Ascending aorta (tissue), 2 donors: ENCODE data around the gene PIP5K1C. TPM values are rescaled to one million over a fixed set of nuclear protein-coding genes. Genes with fewer than 3 reads are reported as not detected.

Experiments used
- DNase-seq, 2 donors: peaks; one replicate each; pipeline ENCODE4 v3.0.0-alpha.2; 2019; ENCODE audit warnings: low spot score in 2 of 2
- H3K27ac ChIP-seq, 2 donors: fragments of 200-600 bp; sonication (generic); one replicate each; pipeline ENCODE4 v1.5.1; 2016 to 2017; ENCODE audit warnings: mild to moderate bottlenecking in 1 of 2
- H3K27me3 ChIP-seq: fragments of 200-600 bp; sonication (generic); one replicate; pipeline ENCODE4 v1.5.1; 2017
- H3K36me3 ChIP-seq, 2 donors: fragments of 200-600 bp; sonication (generic); one replicate each; pipeline ENCODE4 v1.5.1; 2016
- H3K4me1 ChIP-seq, 2 donors: fragments of 200-600 bp; sonication (generic); one replicate each; pipeline ENCODE4 v1.5.1; 2016 to 2017; ENCODE audit warnings: mild to moderate bottlenecking in 1 of 2
- H3K4me3 ChIP-seq, 2 donors: fragments of 200-600 bp; sonication (generic); one replicate each; pipeline ENCODE4 v1.5.1; 2016 to 2017; ENCODE audit warnings: mild to moderate bottlenecking in 1 of 2
- H3K9me3 ChIP-seq, 2 donors: fragments of 200-600 bp; sonication (generic); one replicate each; pipeline ENCODE4 v1.5.1; 2016
- CTCF ChIP-seq, 3 experiments: fragments of 200-600 bp in 2 of 3; fragments of 450-650 bp in 1 of 3; sonication (generic) in 2 of 3; IDR thresholded peaks; one replicate each; pipeline ENCODE4 v1.5.1; 2016 to 2019; ENCODE audit warnings: antibody characterized with exemption in 3 of 3, mild to moderate bottlenecking in 1 of 3, moderate library complexity in 1 of 3
- intact Hi-C: fragments of 100-400 bp; cut with DNase I; formaldehyde crosslinking; loops from one replicate; pipeline ENCODE4 v1.15.1; 2023
- total RNA-seq: library from RNA; depleted of rRNA; stranded (reverse); fragments of >200 nt; gene quantifications from one replicate; pipeline ENCODE4 v1.1.0, GENCODE V29; 2016

The PIP5K1C gene
- total RNA-seq, 1 donor from 2014 or later, result 87.3 TPM

- no peaks in the 10 kb centered on the region for H3K27me3 ChIP-seq
- H3K9me3 ChIP-seq, result no peaks in the 10 kb centered on the region
- intact Hi-C loops, result no loop called here
- DNase-seq, result no peak
- peaks cover 0 to 8% of the 10 kb centered on the region in 2 donors for H3K4me1 ChIP-seq
- H3K36me3 ChIP-seq, result peaks cover 36 to 44% of the 10 kb centered on the region in 2 donors
- H3K27ac ChIP-seq, result no peak overlapping the region
- no peak for TF ChIP-seq CTCF (IDR thresholded peaks at IDR 0.05)
- H3K4me3 ChIP-seq, result no peak overlapping the region
Measured at GRCh38 chr19:3615524-3616135, 84.6 kb downstream of the PIP5K1C start.

- Histone ChIP-seq H3K36me3 (peaks cover 33 to 40% of the 10 kb centered on the region in 2 donors), H3K27me3 (no peaks in the 10 kb centered on the region), H3K4me3 (no peak overlapping the region), H3K4me1 (peaks cover under 1 to 15% of the 10 kb centered on the region in 2 donors), H3K9me3 (no peaks in the 10 kb centered on the region), H3K27ac (no peak overlapping the region)
- intact Hi-C loops, result no loop called here
- DNase-seq, result no peak
- TF ChIP-seq CTCF (IDR thresholded peaks at IDR 0.05), result no peak
Measured at GRCh38 chr19:3614858-3615505, 85.3 kb downstream of the PIP5K1C start.

GRCh38 chr19:3613818-3614661 is 86.2 kb downstream of the PIP5K1C start:
- Histone ChIP-seq H3K4me3 (no peak overlapping the region), H3K27me3 (no peaks in the 10 kb centered on the region), H3K9me3 (no peaks in the 10 kb centered on the region), H3K27ac (no peak overlapping the region), H3K36me3 (peaks cover 27 to 35% of the 10 kb centered on the region in 2 donors), H3K4me1 (peaks cover 9 to 24% of the 10 kb centered on the region in 2 donors)
- TF ChIP-seq CTCF (IDR thresholded peaks at IDR 0.05), result no peak
- intact Hi-C loops, result no loop called here
- no peak for DNase-seq

GRCh38 chr19:3612901-3613741 is 87.1 kb downstream of the PIP5K1C start:
- H3K27ac ChIP-seq, result no peak overlapping the region
- no peaks in the 10 kb centered on the region for H3K27me3 ChIP-seq
- H3K36me3 ChIP-seq, result peaks cover 27 to 35% of the 10 kb centered on the region in 2 donors
- intact Hi-C loops, result no loop called here
- peaks cover 19 to 30% of the 10 kb centered on the region in 2 donors for H3K4me1 ChIP-seq
- no peaks in the 10 kb centered on the region for H3K9me3 ChIP-seq
- H3K4me3 ChIP-seq, result no peak overlapping the region
- TF ChIP-seq CTCF (IDR thresholded peaks at IDR 0.05), result no peak
- no peak for DNase-seq

GRCh38 chr19:3612330-3612729 is 87.9 kb downstream of the PIP5K1C start:
- Histone ChIP-seq H3K9me3 (no peaks in the 10 kb centered on the region), H3K4me3 (no peak overlapping the region), H3K4me1 (peaks cover 25 to 35% of the 10 kb centered on the region in 2 donors), H3K27ac (no peak overlapping the region), H3K36me3 (peaks cover 27 to 32% of the 10 kb centered on the region in 2 donors), H3K27me3 (no peaks in the 10 kb centered on the region)
- no peak for TF ChIP-seq CTCF (IDR thresholded peaks at IDR 0.05)
- intact Hi-C loops, result no loop called here
- DNase-seq, result no peak
